Activated CD8-positive, alpha-beta memory T cell treated with anti-CD3 and anti-CD28 coated beads, Interleukin-2, amount 10 ng/mL, durations not matched to agents 7 days and 5 days (primary cell): ENCODE data around the gene CREG1. TPM values are rescaled to one million over a fixed set of nuclear protein-coding genes. Genes with fewer than 3 reads are reported as not detected.

Source experiments
- ATAC-seq: fragments of 150-1000 bp; cut with Tn5 transposase; one replicate; pipeline ENCODE4 v1.10.0; 2021; ENCODE audit warnings: moderate library complexity
- CTCF ChIA-PET: fragments of 350-600 bp; sonication (Branson Sonifier 250); formaldehyde crosslinking; loops from one replicate; lab custom pipeline; 2021; ENCODE audit warnings: antibody characterized with exemption; lab: Charles Lee
- DNase-seq: peaks from one replicate; pipeline ENCODE4 v3.0.0-alpha.2; 2020
- H3K27ac Mint-ChIP-seq: one replicate; pipeline ENCODE4 v1.8.0; 2021; ENCODE audit warnings: mild to moderate bottlenecking, mixed read lengths
- H3K27me3 Mint-ChIP-seq: one replicate; pipeline ENCODE4 v1.8.0; 2021; ENCODE audit warnings: mixed read lengths
- H3K36me3 Mint-ChIP-seq: one replicate; pipeline ENCODE4 v1.8.0; 2021; ENCODE audit warnings: mild to moderate bottlenecking, mixed read lengths
- H3K4me1 Mint-ChIP-seq: one replicate; pipeline ENCODE4 v1.8.0; 2021; ENCODE audit warnings: mixed read lengths
- H3K4me3 Mint-ChIP-seq: one replicate; pipeline ENCODE4 v1.8.0; 2021; ENCODE audit warnings: mild to moderate bottlenecking, moderate library complexity, mixed read lengths
- H3K9me3 Mint-ChIP-seq: one replicate; pipeline ENCODE4 v1.8.0; 2022; ENCODE audit warnings: low read depth, mixed read lengths
- total RNA-seq, 2 experiments: library from RNA; stranded (reverse); gene quantifications; one replicate each; pipeline ENCODE4 v1.2.3, GENCODE V29; 2021

The CREG1 gene
- total RNA-seq: 10 to 100 TPM; 12.7 to 15.8 TPM

DNA sequence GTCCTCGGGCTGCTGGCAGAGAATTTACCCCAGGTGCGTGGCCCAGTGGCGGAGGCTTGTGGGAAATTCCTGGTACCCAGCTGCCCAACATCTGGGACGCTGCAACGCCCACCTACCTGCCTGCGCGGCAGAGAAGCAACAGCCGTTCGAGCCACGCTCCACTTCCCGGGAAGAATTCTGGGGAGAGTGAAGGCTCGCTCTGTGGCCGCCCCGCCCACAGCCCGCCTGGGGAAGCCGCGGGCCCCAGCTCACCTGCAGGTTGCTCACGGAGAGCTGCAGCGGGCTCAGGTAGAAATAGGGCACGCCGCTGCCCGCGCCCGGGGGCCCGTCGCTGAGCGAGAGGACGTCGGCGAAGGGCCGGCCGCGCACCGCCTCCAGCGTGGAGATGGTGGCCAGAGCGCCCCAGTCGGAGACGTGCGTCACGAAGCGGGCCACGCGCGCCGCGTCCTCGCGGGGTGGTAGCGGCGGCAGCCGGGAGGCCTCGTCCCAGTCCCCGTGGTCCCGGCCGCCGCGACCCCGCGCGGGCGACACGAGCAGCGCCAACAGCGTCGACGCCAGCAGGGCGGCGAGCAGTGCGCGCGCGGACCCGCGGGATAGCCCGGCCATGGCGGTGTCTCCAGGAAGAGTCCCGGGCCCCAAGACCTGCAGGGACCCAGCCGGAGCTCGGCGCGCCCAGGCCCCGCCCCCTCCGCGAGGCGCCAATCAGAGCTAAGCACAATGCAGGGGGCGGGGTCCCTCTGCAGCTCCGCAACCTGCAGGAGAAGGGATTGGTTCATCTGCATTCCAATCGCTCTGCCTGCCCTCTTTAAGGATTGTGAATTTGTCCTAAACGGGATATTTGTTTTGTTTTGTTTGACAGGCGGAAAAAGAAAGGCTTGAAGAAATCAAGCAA lies at the start of gene CREG1:
TSS of gene CREG1 (minus strand) at position 627 of the 892 bp plus-strand sequence.
- Mint-ChIP-seq H3K4me1 (peaks cover 37% of the 10 kb centered on the region), H3K4me3 (peak within 1 kb of the TSS; percentile 77), H3K27ac (peak within 1 kb of the TSS; percentile 62), H3K9me3 (no peaks in the 10 kb centered on the region), H3K36me3 (no peaks in the 10 kb centered on the region), H3K27me3 (peaks cover 4% of the 10 kb centered on the region)
- peak; percentile 92 for DNase-seq
- CTCF ChIA-PET: interaction anchor here (0.8 to 11.6 kb wide), 22 partner anchors 8 to 643 kb away, joined by 3 to 114 read pairs (median 5); no protein-coding TSS in a partner anchor
- ATAC-seq: peak; percentile 100

- Mint-ChIP-seq H3K4me1 (peaks cover 38% of the 10 kb centered on the region), H3K36me3 (peaks cover 16% of the 10 kb centered on the region), H3K9me3 (peaks cover 12% of the 10 kb centered on the region), H3K4me3 (no peak overlapping the region), H3K27me3 (no peaks in the 10 kb centered on the region), H3K27ac (peak overlapping the region; percentile 20)
- ATAC-seq: no peak
- no peak for DNase-seq
- CTCF ChIA-PET: interaction anchor here (0.7 to 3.7 kb wide), 5 partner anchors 26 to 86 kb away, joined by 3 to 84 read pairs (median 7); no protein-coding TSS in a partner anchor
These were observed 49.3 kb upstream of the CREG1 start for GRCh38 chr1:167602840-167603239.

- Mint-ChIP-seq H3K27me3 (no peaks in the 10 kb centered on the region), H3K4me1 (peaks cover 38% of the 10 kb centered on the region), H3K4me3 (no peak overlapping the region), H3K9me3 (peaks cover 5% of the 10 kb centered on the region), H3K27ac (peak overlapping the region; percentile 77), H3K36me3 (peaks cover 8% of the 10 kb centered on the region)
- DNase-seq: no peak
- no peak for ATAC-seq
- CTCF ChIA-PET: interaction anchor here (0.7 to 3.7 kb wide), 17 partner anchors 8 to 481 kb away, joined by 3 to 84 read pairs (median 10); no protein-coding TSS in a partner anchor
These were observed 48.2 kb upstream of the CREG1 start for GRCh38 chr1:167601442-167602383.

DNA sequence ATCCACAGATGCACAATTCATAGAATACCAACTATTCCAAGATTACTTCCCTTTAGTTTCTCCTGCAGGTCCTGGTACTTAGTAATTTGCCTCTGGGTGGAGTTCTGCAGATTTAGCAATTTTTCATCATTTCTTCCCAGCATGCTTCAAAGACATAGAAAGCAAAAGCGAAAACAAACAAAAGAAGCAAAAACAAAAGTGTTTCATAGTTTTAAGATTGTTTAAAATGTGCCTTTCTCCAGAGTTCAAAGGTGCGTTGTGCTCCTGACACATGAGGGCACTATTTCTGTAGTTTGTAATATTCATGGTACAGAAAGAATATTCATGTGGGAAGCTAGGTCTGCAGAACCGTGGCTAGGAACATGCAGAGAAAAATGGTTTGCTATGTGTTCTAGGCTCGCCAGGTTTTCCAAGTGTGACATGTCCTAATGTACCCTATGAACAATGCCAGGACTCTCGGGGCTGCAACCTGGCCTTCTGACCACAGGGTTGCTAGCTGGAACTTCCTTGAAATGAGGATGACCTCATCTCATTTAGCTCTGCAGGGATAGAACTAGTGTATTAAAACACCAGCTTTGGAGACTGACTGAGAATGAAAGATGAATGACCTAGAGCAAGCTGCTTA lies 46.5 kb upstream of the CREG1 start:
- Mint-ChIP-seq H3K4me1 (peaks cover 38% of the 10 kb centered on the region), H3K4me3 (peak overlapping the region; percentile 58), H3K36me3 (peaks cover 3% of the 10 kb centered on the region), H3K9me3 (no peaks in the 10 kb centered on the region), H3K27me3 (no peaks in the 10 kb centered on the region), H3K27ac (peak overlapping the region; percentile 77)
- ATAC-seq: peak; percentile 90
- CTCF ChIA-PET: interaction anchor here (0.7 to 3.7 kb wide), 28 partner anchors 12 to 482 kb away, joined by 3 to 84 read pairs (median 4); no protein-coding TSS in a partner anchor
- peak; percentile 63 for DNase-seq

- no peak for ATAC-seq
- DNase-seq: no peak
- Mint-ChIP-seq H3K36me3 (peaks cover 1% of the 10 kb centered on the region), H3K27me3 (no peaks in the 10 kb centered on the region), H3K4me1 (peaks cover 9% of the 10 kb centered on the region), H3K27ac (no peak overlapping the region), H3K4me3 (no peak overlapping the region), H3K9me3 (no peaks in the 10 kb centered on the region)
- CTCF ChIA-PET: interaction anchor here (0.9 to 1.0 kb wide), 2 partner anchors 42 to 491 kb away, joined by 3 to 4 read pairs; no protein-coding TSS in a partner anchor
These were observed 41.3 kb upstream of the CREG1 start for GRCh38 chr1:167594822-167595221.

- CTCF ChIA-PET: interaction anchor here (2.2 kb wide), 1 partner anchor 94 kb away, joined by 7 read pairs; no protein-coding TSS in a partner anchor
- no peak for ATAC-seq
These were observed 40.3 kb upstream of the CREG1 start for GRCh38 chr1:167593860-167594259.

GRCh38 chr1:167592475-167592874 lies 38.9 kb upstream of the CREG1 start:
- H3K36me3 Mint-ChIP-seq: peaks cover 1% of the 10 kb centered on the region
- no peak overlapping the region for H3K4me3 Mint-ChIP-seq
- no peak overlapping the region for H3K27ac Mint-ChIP-seq
- H3K4me1 Mint-ChIP-seq: peaks cover 5% of the 10 kb centered on the region
- DNase-seq (no peak), ATAC-seq (no peak)
- H3K9me3 Mint-ChIP-seq: no peaks in the 10 kb centered on the region
- peaks cover 2% of the 10 kb centered on the region for H3K27me3 Mint-ChIP-seq
- CTCF ChIA-PET: interaction anchor here (2.2 kb wide), 1 partner anchor 96 kb away, joined by 7 read pairs; no protein-coding TSS in a partner anchor

More at GRCh38 chr1:167593860-167594259, 40.3 kb upstream of the CREG1 start:
- no peak overlapping the region for H3K4me3 Mint-ChIP-seq
- DNase-seq: no peak
- H3K9me3 Mint-ChIP-seq: no peaks in the 10 kb centered on the region
- H3K27ac Mint-ChIP-seq: no peak overlapping the region
- H3K36me3 Mint-ChIP-seq: peaks cover 1% of the 10 kb centered on the region
- no peaks in the 10 kb centered on the region for H3K27me3 Mint-ChIP-seq
- peaks cover 5% of the 10 kb centered on the region for H3K4me1 Mint-ChIP-seq

GRCh38 chr1:167588361-167588760 lies 34.8 kb upstream of the CREG1 start:
- Mint-ChIP-seq H3K4me1 (peaks cover 2% of the 10 kb centered on the region), H3K36me3 (peaks cover 1% of the 10 kb centered on the region), H3K27ac (no peak overlapping the region), H3K27me3 (peaks cover 2% of the 10 kb centered on the region), H3K4me3 (no peak overlapping the region), H3K9me3 (no peaks in the 10 kb centered on the region)
- ATAC-seq (no peak), DNase-seq (no peak)
- CTCF ChIA-PET: interaction anchor here (1.1 to 1.3 kb wide), 2 partner anchors 12 to 49 kb away, joined by 3 to 4 read pairs; no protein-coding TSS in a partner anchor

DNA sequence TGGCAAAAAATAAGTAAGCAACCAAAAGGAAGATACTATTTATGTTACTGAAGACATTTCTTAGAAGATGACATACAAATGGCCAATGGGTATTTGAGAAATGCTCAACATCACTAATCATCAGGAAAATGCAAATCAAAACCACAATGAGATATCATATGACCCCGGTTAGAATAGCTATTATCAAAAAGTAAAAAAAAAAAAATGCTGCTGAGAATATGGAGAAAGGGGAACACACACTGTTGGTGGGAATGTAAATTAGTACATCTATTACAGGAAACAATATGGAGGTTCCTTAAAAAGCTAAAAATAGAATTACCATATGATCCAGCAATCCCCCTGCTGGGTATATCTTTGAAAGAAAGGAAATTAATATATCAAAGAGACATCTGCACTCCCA lies 34.3 kb upstream of the CREG1 start:
- Mint-ChIP-seq H3K4me1 (no peaks in the 10 kb centered on the region), H3K9me3 (no peaks in the 10 kb centered on the region)
- CTCF ChIA-PET: interaction anchor here (1.3 kb wide), 1 partner anchor 12 kb away, joined by 4 read pairs; no protein-coding TSS in a partner anchor

GRCh38 chr1:167587342-167587741 lies 33.8 kb upstream of the CREG1 start:
- peaks cover under 1% of the 10 kb centered on the region for H3K36me3 Mint-ChIP-seq
- CTCF ChIA-PET: no interaction called here
- DNase-seq (no peak), ATAC-seq (no peak)
- no peak overlapping the region for H3K4me3 Mint-ChIP-seq
- no peaks in the 10 kb centered on the region for H3K4me1 Mint-ChIP-seq
- no peak overlapping the region for H3K27ac Mint-ChIP-seq
- no peaks in the 10 kb centered on the region for H3K9me3 Mint-ChIP-seq
- H3K27me3 Mint-ChIP-seq: peaks cover 2% of the 10 kb centered on the region

More for the DNA sequence above, 34.3 kb upstream of the CREG1 start:
- Mint-ChIP-seq H3K36me3 (peaks cover 1% of the 10 kb centered on the region), H3K27ac (no peak overlapping the region), H3K4me3 (no peak overlapping the region), H3K27me3 (peaks cover 2% of the 10 kb centered on the region)
- DNase-seq: no peak
- no peak for ATAC-seq

GRCh38 chr1:167584581-167584980 lies 31.0 kb upstream of the CREG1 start:
- no peak overlapping the region for H3K4me3 Mint-ChIP-seq
- no peak for DNase-seq
- CTCF ChIA-PET: interaction anchor here (2.4 kb wide), 1 partner anchor 103 kb away, joined by 8 read pairs; no protein-coding TSS in a partner anchor
- no peaks in the 10 kb centered on the region for H3K9me3 Mint-ChIP-seq
- no peaks in the 10 kb centered on the region for H3K36me3 Mint-ChIP-seq
- H3K27me3 Mint-ChIP-seq: peaks cover 2% of the 10 kb centered on the region
- no peak for ATAC-seq
- H3K27ac Mint-ChIP-seq: no peak overlapping the region
- H3K4me1 Mint-ChIP-seq: no peaks in the 10 kb centered on the region

DNA sequence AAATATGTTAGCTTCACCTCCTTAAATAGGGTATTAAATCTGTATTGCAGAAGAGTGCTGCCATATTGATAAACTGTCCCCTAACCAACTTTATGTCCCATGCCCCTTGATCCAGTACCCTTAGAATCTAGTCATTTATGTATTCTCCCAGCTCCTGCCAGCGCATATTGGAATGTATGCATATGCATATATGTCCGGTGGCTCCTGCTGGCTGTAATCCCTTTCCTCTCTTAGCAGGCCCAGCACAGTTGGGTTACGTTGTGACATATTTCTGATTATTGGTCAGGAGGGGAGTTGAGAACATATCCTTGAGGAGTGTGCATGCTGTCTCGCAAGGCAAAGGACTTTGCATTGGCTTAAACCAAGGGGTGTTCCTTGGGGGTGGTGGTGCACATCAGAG lies 29.2 kb upstream of the CREG1 start:
- CTCF ChIA-PET: no interaction called here
- H3K36me3 Mint-ChIP-seq: no peaks in the 10 kb centered on the region
- peaks cover 2% of the 10 kb centered on the region for H3K27me3 Mint-ChIP-seq
- DNase-seq (no peak), ATAC-seq (no peak)
- H3K4me1 Mint-ChIP-seq: no peaks in the 10 kb centered on the region
- no peak overlapping the region for H3K27ac Mint-ChIP-seq
- no peaks in the 10 kb centered on the region for H3K9me3 Mint-ChIP-seq
- no peak overlapping the region for H3K4me3 Mint-ChIP-seq
